ENCODE results near the gene AGMO.

DNA sequence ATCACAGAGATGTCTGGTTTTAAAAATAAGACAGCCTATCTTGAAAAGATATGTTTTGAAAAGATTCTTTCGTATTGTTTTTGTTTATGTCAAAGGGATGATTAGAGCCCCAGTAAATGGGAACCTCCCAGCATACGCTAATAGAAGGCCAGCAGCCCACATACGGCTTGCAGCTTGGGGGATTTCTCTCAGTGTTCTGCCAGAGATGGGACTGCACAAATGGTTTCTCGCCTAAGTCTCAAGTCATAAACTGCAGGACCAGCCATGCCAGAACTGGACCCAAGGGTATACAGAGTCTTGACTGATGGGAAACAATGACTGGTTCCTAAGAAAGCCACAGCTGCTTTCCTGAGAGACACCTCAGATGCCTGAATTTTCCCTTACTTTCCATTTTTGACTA lies 352.4 kb downstream of the AGMO start:
- TF ChIP-seq, protein P1, sequence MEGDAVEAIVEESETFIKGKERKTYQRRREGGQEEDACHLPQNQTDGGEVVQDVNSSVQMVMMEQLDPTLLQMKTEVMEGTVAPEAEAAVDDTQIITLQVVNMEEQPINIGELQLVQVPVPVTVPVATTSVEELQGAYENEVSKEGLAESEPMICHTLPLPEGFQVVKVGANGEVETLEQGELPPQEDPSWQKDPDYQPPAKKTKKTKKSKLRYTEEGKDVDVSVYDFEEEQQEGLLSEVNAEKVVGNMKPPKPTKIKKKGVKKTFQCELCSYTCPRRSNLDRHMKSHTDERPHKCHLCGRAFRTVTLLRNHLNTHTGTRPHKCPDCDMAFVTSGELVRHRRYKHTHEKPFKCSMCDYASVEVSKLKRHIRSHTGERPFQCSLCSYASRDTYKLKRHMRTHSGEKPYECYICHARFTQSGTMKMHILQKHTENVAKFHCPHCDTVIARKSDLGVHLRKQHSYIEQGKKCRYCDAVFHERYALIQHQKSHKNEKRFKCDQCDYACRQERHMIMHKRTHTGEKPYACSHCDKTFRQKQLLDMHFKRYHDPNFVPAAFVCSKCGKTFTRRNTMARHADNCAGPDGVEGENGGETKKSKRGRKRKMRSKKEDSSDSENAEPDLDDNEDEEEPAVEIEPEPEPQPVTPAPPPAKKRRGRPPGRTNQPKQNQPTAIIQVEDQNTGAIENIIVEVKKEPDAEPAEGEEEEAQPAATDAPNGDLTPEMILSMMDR (IDR thresholded peaks at IDR 0.05; ENCODE audit: low read depth, low read length, missing input control) = no peak
- no peak for TF ChIP-seq RAD21 (IDR thresholded peaks at IDR 0.05)

Measured in liver (tissue), 3 donors.